ENCODE measurements around the gene RACK1.
"Not testable (repeated sequence)": the region's sequence is repeated elsewhere in the genome, so short reads cannot be mapped to it uniquely, and the experiment has no call there.

RACK1 gene

GRCh38 chr5:181281077-181281983 lies 37.6 kb upstream of the RACK1 start:
- no peak overlapping the region for H3K4me3 ChIP-seq (ENCODE audit: control insufficient read depth, low read depth, low read length)
- no peak for TF ChIP-seq CTCF (IDR thresholded peaks at IDR 0.05; ENCODE audit: control insufficient read depth, insufficient read depth, low read depth, low read length, missing control alignments)
- DNase-seq (ENCODE audit: low read depth): no peak

DNA sequence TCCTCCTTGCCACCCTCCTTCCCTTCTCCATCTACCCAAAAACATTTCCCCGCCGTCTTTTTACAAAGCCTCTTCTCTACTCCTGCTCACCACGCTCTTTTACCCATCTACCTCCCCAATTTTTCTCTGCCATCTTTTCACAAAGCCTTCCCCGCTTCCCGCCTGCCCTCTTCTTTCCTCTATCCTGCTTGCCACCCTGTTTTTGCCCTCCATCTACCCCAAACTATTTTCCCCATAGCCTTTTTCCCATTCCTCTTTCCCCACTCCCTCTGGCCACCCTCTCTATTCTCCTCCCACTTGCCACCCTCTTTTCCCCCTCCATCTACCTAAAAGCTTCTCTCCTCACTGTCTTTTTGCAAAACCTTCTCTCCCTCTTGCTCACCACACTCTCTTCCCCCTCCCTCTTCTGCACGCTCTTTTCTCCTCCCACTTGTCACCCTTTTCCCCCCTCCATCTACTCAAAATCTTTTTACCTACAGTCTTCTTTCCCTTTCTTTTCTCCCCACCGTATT lies 36.6 kb upstream of the RACK1 start:
- no peak for TF ChIP-seq CTCF (IDR thresholded peaks at IDR 0.05; ENCODE audit: control insufficient read depth, insufficient read depth, low read depth, low read length, missing control alignments)
- no peak overlapping the region for H3K4me3 ChIP-seq (ENCODE audit: control insufficient read depth, low read depth, low read length)
- DNase-seq (ENCODE audit: low read depth): no peak

- not testable (repeated sequence) for DNase-seq (ENCODE audit: low read depth); H3K4me3 ChIP-seq (ENCODE audit: control insufficient read depth, low read depth, low read length)
These were observed 29.7 kb upstream of the RACK1 start for GRCh38 chr5:181273433-181273744.

DNA sequence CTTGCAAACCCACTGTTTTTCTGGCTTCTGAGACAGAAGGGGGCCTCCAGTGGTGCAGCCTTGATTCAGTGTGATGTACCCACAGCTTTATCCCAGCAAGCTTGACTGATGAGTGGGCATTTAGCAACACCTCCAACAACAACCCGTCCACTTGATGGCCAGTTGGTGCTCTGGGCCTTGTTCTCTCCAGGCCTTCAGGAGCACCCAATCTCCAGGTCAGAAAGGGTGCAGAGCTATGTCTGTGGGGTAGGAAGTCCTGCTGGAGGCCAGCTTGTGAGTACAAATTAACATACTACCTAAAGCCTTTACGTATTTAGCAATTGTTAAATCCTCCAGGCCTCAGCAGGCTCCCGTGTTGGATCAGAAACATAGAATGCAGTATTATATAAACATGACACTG lies 27.4 kb upstream of the RACK1 start:
- H3K4me3 ChIP-seq (ENCODE audit: control insufficient read depth, low read depth, low read length): no peak overlapping the region
- DNase-seq (ENCODE audit: low read depth): no peak
- TF ChIP-seq CTCF (IDR thresholded peaks at IDR 0.05; ENCODE audit: control insufficient read depth, insufficient read depth, low read depth, low read length, missing control alignments): no peak

GRCh38 chr5:181267907-181268306 lies 24.2 kb upstream of the RACK1 start:
- H3K4me3 ChIP-seq (ENCODE audit: control insufficient read depth, low read depth, low read length): not testable (repeated sequence)

GRCh38 chr5:181267291-181267904 lies 23.7 kb upstream of the RACK1 start:
- not testable (repeated sequence) for H3K4me3 ChIP-seq (ENCODE audit: control insufficient read depth, low read depth, low read length); DNase-seq (ENCODE audit: low read depth)

More at GRCh38 chr5:181267907-181268306, 24.2 kb upstream of the RACK1 start:
- DNase-seq (ENCODE audit: low read depth): not testable (repeated sequence)

DNA sequence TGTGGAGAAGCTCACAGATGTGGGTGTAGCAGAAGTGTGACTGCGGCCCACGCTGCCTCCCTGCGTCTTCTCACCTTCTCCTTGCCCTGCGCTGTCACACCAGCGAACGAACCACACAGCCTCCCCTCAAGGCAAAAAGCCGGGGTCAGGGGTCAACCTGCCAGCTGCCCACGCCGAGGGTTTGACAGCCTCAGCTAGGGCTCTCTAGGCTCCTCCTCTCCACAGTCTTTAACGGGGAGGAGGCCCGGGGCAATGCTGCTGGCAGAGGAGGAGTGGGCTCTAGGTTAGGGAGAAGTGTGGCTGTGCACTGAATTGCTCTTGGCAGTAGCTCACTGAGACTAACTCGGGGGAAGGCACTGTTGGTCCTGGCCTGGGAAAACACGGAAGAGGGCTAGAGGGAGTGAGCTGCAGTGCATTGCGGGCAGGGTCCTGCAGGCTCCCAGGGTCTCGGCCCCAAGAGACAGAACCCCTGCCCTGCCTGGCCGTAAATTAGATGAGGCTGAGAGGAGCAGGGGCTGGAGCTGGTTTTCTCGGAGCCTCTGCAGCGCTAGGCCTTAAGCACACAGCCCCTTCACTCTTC lies 21.5 kb upstream of the RACK1 start:
- DNase-seq (ENCODE audit: low read depth): no peak
- TF ChIP-seq CTCF (IDR thresholded peaks at IDR 0.05; ENCODE audit: control insufficient read depth, insufficient read depth, low read depth, low read length, missing control alignments): no peak
- no peak overlapping the region for H3K4me3 ChIP-seq (ENCODE audit: control insufficient read depth, low read depth, low read length)

GRCh38 chr5:181263633-181264032 lies 19.9 kb upstream of the RACK1 start:
- no peak overlapping the region for H3K4me3 ChIP-seq (ENCODE audit: control insufficient read depth, low read depth, low read length)
- TF ChIP-seq CTCF (IDR thresholded peaks at IDR 0.05; ENCODE audit: control insufficient read depth, insufficient read depth, low read depth, low read length, missing control alignments): no peak
- DNase-seq (ENCODE audit: low read depth): no peak
